HEK293 (cell line): ENCODE data around the gene PTPRO.

Experiments
- HOXA7 ChIP-seq: sonication (generic); formaldehyde crosslinking; IDR thresholded peaks from 2 replicates; pipeline ENCODE4 v1.8.1; 2022; ENCODE audit warnings: missing genetic modification reagents, borderline replicate concordance
- ZBTB1 ChIP-seq: fragments of 450-650 bp; formaldehyde crosslinking; IDR thresholded peaks from 2 replicates; pipeline ENCODE4 v1.5.1; 2016; ENCODE audit warnings: missing biosample characterization, missing genetic modification characterization
- ZNF174 ChIP-seq: fragments of 450-650 bp; formaldehyde crosslinking; IDR thresholded peaks from 2 replicates; pipeline ENCODE4 v1.5.0; 2017; ENCODE audit warnings: missing biosample characterization, mild to moderate bottlenecking, missing genetic modification characterization
- ZNF37A ChIP-seq: fragments of 450-650 bp; IDR thresholded peaks from 2 replicates; pipeline ENCODE4 v1.5.1; 2018; ENCODE audit warnings: missing biosample characterization, missing genetic modification characterization
- ZNF529 ChIP-seq: fragments of 450-650 bp; formaldehyde crosslinking; IDR thresholded peaks from 2 replicates; pipeline ENCODE4 v1.5.1; 2017; ENCODE audit warnings: missing genetic modification characterization, missing biosample characterization; ENCODE audit not compliant: insufficient replicate concordance
- ZNF777 ChIP-seq: fragments of 450-650 bp; formaldehyde crosslinking; IDR thresholded peaks from 2 replicates; pipeline ENCODE4 v1.5.1; 2017; ENCODE audit warnings: missing biosample characterization, missing genetic modification characterization, borderline replicate concordance
- TF ChIP-seq, protein P1 (sequence below): fragments of 450-650 bp; formaldehyde crosslinking; IDR thresholded peaks from 2 replicates; pipeline ENCODE4 v1.5.1; 2016; ENCODE audit warnings: missing biosample characterization, missing genetic modification characterization

DNA sequence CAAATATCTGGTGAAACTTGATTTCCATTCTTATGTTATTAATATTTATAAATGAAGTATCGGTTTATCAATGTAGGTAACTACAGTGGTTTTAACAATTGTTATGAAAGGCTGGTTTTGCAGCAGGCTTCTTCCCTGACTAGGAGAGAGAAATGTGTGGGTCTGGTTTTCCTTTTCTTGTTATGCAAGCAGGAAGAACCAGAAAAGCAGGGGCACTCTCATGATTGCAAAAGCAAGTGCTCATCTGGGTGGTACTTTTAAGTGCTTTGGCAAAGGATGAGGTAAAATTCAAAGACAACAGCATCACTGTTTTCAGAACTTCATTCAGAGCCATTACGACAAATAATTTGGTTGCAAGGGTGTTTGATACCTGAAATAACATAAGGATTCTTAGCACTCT is 105.6 kb downstream of the PTPRO start:
- TF ChIP-seq, protein P1, sequence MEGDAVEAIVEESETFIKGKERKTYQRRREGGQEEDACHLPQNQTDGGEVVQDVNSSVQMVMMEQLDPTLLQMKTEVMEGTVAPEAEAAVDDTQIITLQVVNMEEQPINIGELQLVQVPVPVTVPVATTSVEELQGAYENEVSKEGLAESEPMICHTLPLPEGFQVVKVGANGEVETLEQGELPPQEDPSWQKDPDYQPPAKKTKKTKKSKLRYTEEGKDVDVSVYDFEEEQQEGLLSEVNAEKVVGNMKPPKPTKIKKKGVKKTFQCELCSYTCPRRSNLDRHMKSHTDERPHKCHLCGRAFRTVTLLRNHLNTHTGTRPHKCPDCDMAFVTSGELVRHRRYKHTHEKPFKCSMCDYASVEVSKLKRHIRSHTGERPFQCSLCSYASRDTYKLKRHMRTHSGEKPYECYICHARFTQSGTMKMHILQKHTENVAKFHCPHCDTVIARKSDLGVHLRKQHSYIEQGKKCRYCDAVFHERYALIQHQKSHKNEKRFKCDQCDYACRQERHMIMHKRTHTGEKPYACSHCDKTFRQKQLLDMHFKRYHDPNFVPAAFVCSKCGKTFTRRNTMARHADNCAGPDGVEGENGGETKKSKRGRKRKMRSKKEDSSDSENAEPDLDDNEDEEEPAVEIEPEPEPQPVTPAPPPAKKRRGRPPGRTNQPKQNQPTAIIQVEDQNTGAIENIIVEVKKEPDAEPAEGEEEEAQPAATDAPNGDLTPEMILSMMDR (tag by site-specific recombination): no peak
- TF ChIP-seq ZBTB1 (tag by site-specific recombination): no peak
- TF ChIP-seq ZNF174 (tag by site-specific recombination): no peak
- TF ChIP-seq HOXA7 (CRISPR knock-in tag): no peak
- TF ChIP-seq ZNF529 (tag by site-specific recombination): no peak
- TF ChIP-seq ZNF777 (tag by site-specific recombination): no peak
- TF ChIP-seq ZNF37A (tag by site-specific recombination): no peak
